ENCODE results near the gene CDC42EP5.
"Not testable (repeated sequence)": the region's sequence is repeated elsewhere in the genome, so short reads cannot be mapped to it uniquely, and the experiment has no call there.

The CDC42EP5 gene

DNA sequence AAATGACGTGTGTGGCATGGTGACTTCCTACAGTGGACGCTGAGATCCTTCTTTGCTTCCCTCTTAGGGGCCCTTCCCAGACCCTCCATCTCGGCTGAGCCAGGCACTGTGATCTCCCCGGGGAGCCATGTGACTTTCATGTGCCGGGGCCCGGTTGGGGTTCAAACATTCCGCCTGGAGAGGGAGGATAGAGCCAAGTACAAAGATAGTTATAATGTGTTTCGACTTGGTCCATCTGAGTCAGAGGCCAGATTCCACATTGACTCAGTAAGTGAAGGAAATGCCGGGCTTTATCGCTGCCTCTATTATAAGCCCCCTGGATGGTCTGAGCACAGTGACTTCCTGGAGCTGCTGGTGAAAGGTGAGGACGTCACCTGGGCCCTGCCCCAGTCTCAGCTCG, 34.7 kb upstream of the CDC42EP5 start:
- H3K4me2 ChIP-seq: peak overlapping the region; percentile 48 to 73 (median 58)
- peaks cover 0 to 13% (median 0%) of the 10 kb centered on the region in 11 experiments; a peak in 2 of 22 replicates for H3K27me3 ChIP-seq

DNA sequence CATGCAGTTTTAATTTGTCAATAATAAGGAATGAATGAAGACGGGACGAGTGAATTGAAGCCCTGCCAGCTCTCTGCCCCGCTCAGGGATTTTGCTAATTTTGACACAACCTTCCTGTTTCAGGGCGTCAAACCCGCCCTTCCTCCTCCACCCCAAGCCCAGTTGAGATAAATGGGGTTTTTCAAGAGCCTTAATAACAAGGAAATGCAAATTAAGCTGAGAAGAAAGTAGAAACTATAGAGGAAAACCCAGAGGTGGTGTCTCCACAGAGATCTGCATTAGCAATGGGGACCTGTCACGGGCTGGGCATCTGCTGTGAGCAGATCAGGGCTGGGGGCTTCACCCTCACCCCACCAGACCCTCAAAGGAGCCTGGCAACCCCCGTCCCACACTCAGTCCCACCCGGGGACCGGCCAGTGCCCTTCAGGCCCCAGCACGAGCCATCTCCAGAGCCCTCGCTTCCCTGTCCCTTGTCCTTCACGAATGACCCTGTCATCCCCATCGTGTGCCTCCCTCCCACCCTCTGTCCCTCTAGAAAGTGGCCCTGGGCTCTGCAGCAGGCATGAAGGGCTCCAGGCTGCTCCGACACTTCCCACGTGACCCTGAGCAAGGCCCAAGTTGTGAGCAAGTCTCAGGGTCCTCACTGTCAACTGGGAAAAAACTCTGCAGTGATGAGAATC, 34.1 kb upstream of the CDC42EP5 start:
- H4K20me1 ChIP-seq; H3K36me3 ChIP-seq; H3K4me3 ChIP-seq; H3K9ac ChIP-seq; H3K9me3 ChIP-seq (replicated peaks in 1 of 11): not testable (repeated sequence)
- H3K4me2 ChIP-seq: peak overlapping the region; percentile 48 to 73 (median 58)
- H3K27ac ChIP-seq: peak overlapping the region in 2 of 11 experiments; percentile 13 to 27; a peak in 1 of 22 replicates
- H3K27me3 ChIP-seq: peaks cover 0 to 16% (median 0%) of the 10 kb centered on the region in 11 experiments; a peak in 2 of 22 replicates
- peaks cover 26 to 46% (median 35%) of the 10 kb centered on the region in 10 experiments for H3K4me1 ChIP-seq

More for the DNA sequence above, 34.7 kb upstream of the CDC42EP5 start:
- peaks cover 26 to 40% (median 31%) of the 10 kb centered on the region in 10 experiments for H3K4me1 ChIP-seq
- TF ChIP-seq Cebpa-rat (IDR thresholded peaks at IDR 0.05): no peak
- no peaks in the 10 kb centered on the region; a peak in 1 of 22 replicates for H3K9me3 ChIP-seq (replicated peaks in 1 of 11)
- H3K9ac ChIP-seq: no peak overlapping the region
- no peak overlapping the region for H3K4me3 ChIP-seq
- H4K20me1 ChIP-seq: no peaks in the 10 kb centered on the region
- H3K36me3 ChIP-seq: no peaks in the 10 kb centered on the region
- peak overlapping the region in 1 of 11 experiments; percentile 27; a peak in 1 of 22 replicates for H3K27ac ChIP-seq

DNA sequence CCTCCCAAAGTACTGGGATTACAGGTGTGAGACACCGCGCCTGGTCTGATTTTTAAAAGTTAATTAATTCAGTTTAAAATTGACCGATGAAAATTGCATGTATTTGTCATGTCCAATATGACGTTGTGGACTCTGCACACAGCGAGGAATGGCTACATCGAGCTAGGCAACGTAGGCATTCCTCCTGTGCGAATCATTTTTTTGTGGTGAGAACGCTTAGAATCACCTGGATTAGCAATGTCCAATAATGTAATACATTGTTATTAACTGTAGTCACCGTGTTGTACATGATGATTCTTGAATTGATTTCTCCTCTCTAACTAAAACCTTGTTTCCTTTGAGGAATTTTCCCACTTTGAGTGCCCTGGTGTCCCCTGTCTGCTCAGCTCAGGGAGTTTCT, 33.0 kb upstream of the CDC42EP5 start:
- H4K20me1 ChIP-seq: no peaks in the 10 kb centered on the region
- no peaks in the 10 kb centered on the region for H3K36me3 ChIP-seq
- TF ChIP-seq Cebpa-rat (IDR thresholded peaks at IDR 0.05): no peak
- H3K27ac ChIP-seq: no peak overlapping the region
- H3K9me3 ChIP-seq (replicated peaks in 1 of 11): no peaks in the 10 kb centered on the region; a peak in 1 of 22 replicates
- H3K4me3 ChIP-seq: no peak overlapping the region
- H3K4me1 ChIP-seq: peaks cover 26 to 48% (median 35%) of the 10 kb centered on the region in 10 experiments
- H3K4me2 ChIP-seq: peak overlapping the region; percentile 36 to 68 (median 51)
- no peak overlapping the region for H3K9ac ChIP-seq
- H3K27me3 ChIP-seq: peaks cover 0 to 16% (median 0%) of the 10 kb centered on the region in 11 experiments; a peak in 2 of 22 replicates

DNA sequence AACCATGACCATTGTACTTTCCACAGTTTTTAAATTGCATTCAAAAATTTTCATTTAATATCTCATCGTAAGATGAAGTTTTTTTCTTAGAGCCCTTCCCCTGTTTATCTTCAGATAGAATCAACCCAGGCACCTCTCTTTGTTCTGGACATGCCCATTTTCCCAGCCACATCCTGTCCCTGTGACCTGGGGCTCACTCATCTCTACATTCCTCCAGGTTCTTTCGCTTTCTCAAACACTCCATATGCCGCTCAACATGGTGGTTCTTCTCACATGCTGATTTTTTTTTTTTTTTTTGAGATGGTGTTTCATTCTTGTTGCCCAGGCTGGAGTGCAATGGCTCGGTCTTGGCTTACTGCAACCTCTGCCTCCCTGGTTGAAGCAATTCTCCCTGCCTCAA, 32.4 kb upstream of the CDC42EP5 start:
- Histone ChIP-seq H3K4me2 (peak overlapping the region in 4 of 11 experiments; percentile 46 to 68 (median 49); a peak in 4 of 22 replicates), H3K27me3 (peaks cover 0 to 18% (median 0%) of the 10 kb centered on the region in 11 experiments; a peak in 2 of 22 replicates)

DNA sequence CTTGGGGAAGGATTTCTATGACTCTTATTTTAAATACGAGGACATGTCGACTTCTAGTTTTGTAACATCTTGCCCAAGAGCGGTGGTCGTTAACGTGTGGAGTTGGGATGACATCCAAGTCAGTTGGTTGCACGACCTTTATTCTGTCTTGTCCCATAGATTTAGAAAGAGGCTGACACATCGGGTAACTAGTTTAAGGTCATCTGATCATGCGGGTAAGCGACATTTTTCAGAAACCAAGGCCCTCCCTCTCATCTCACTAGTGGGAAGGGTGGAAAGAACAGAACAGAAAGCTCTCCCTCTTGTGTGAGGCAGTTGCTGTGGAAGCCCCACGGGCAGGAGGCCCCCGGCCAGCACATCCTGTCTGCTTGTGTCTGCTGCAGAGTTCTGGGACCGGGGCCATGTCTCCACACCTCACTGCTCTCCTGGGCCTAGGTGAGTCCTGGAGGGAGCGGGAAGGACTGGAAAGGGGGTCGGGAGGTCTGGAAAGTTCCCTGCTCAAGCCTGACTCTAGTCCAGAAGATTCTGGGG, 29.5 kb upstream of the CDC42EP5 start, which contains the start of gene LAIR2:
LAIR2 (plus strand) TSS at position 314 of the 531 bp plus-strand sequence; CDS start at position 402, 88 bp downstream.
- H3K4me3 ChIP-seq: peak within 1 kb of the TSS in 6 of 10 experiments; percentile 32 to 58 (median 46); a peak in 5 of 20 replicates
- peaks cover 0 to 32% (median 0%) of the 10 kb centered on the region in 11 experiments; a peak in 4 of 22 replicates for H3K27me3 ChIP-seq
- TF ChIP-seq Cebpa-rat (IDR thresholded peaks at IDR 0.05): no peak
- H3K9me3 ChIP-seq (replicated peaks in 1 of 11): no peaks in the 10 kb centered on the region; a peak in 1 of 22 replicates
- H3K4me1 ChIP-seq: peaks cover 15 to 58% (median 41%) of the 10 kb centered on the region in 10 experiments
- no peaks in the 10 kb centered on the region for H4K20me1 ChIP-seq
- H3K27ac ChIP-seq: peak within 1 kb of the TSS in 6 of 11 experiments; percentile 34 to 56 (median 46); a peak in 7 of 22 replicates
- H3K9ac ChIP-seq: peak within 1 kb of the TSS in 8 of 11 experiments; percentile 36 to 65 (median 57); a peak in 7 of 22 replicates
- H3K4me2 ChIP-seq: peak within 1 kb of the TSS in 10 of 11 experiments; percentile 19 to 73 (median 62); a peak in 18 of 22 replicates
- H3K36me3 ChIP-seq: no peaks in the 10 kb centered on the region

More for the DNA sequence above, 32.4 kb upstream of the CDC42EP5 start:
- H4K20me1 ChIP-seq; H3K27ac ChIP-seq; H3K9me3 ChIP-seq (replicated peaks in 1 of 11); H3K36me3 ChIP-seq; H3K4me3 ChIP-seq; H3K9ac ChIP-seq: not testable (repeated sequence)
- H3K4me1 ChIP-seq: peaks cover 26 to 48% (median 35%) of the 10 kb centered on the region in 10 experiments

DNA sequence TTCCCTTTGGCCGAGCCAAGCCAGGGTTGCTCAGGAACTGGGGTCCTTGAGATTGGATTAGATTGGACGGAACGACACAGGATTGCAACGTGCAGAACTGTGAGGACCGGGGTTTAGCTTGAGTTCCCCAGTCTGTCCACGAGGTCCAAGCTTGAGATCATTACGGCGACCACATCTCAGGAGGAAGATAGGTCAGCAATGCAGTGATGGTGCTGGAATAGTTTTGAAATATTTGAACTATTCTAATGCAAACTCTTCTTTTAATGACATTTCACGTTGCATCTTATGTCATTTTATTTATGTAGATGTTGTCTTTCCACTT, 25.3 kb upstream of the CDC42EP5 start:
- H3K4me2 ChIP-seq: peak overlapping the region; percentile 35 to 72 (median 66); a peak in 20 of 22 replicates
- H3K9ac ChIP-seq: peak overlapping the region; percentile 51 to 74 (median 72); a peak in 21 of 22 replicates
- H3K4me1 ChIP-seq: peaks cover 0 to 73% (median 52%) of the 10 kb centered on the region in 10 experiments; a peak in 17 of 20 replicates
- not testable (repeated sequence) for H4K20me1 ChIP-seq; H3K9me3 ChIP-seq (replicated peaks in 1 of 11); H3K36me3 ChIP-seq
- H3K27me3 ChIP-seq: peaks cover 0 to 61% (median 0%) of the 10 kb centered on the region in 11 experiments; a peak in 4 of 22 replicates
- H3K27ac ChIP-seq: peak overlapping the region in 10 of 11 experiments; percentile 51 to 76 (median 71); a peak in 21 of 22 replicates
- H3K4me3 ChIP-seq: peak overlapping the region; percentile 38 to 65 (median 54)

DNA sequence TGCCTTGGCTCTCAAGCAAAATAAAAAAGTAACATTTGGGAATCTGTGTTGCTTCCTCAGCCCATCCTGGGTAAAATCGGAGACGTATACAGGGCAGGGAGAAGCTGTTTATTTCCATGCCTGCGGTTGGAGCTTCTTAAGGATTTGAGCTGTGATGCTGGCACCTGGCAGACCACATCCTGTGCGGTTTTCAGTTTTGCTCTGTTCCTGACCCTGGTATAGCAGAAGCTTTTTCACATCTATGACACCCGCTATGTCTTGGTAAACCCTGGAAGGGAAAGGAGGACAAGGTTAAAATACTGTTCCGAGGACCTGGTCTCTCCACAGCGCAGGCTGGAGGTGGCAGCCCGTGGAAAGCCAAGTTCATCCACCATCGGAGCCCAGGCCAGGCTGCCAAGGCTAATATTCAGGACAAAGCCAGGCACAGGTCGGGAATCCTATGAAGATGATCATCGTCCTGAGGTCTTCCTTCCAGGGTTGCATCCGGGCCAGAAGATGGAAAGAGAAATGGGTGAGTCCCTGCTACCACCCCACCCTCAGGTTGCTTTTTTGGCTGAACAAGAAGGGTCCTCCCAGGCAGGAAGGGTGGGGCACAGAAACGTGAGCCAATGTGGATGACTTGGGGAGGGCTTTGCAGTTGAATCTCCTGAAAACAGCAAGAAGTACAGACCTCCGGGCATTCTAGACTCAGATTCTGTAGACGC, 24.8 kb upstream of the CDC42EP5 start:
- not testable (repeated sequence) for H3K36me3 ChIP-seq; H4K20me1 ChIP-seq; H3K9me3 ChIP-seq (replicated peaks in 1 of 11)
- Histone ChIP-seq H3K27ac (peak overlapping the region in 10 of 11 experiments; percentile 51 to 76 (median 71); a peak in 21 of 22 replicates), H3K4me3 (peak overlapping the region; percentile 38 to 65 (median 54)), H3K4me2 (peak overlapping the region; percentile 35 to 72 (median 66); a peak in 20 of 22 replicates), H3K27me3 (peaks cover 0 to 60% (median 0%) of the 10 kb centered on the region in 11 experiments; a peak in 4 of 22 replicates), H3K4me1 (peaks cover 0 to 68% (median 53%) of the 10 kb centered on the region in 10 experiments; a peak in 17 of 20 replicates), H3K9ac (peak overlapping the region; percentile 51 to 74 (median 72); a peak in 21 of 22 replicates)

DNA sequence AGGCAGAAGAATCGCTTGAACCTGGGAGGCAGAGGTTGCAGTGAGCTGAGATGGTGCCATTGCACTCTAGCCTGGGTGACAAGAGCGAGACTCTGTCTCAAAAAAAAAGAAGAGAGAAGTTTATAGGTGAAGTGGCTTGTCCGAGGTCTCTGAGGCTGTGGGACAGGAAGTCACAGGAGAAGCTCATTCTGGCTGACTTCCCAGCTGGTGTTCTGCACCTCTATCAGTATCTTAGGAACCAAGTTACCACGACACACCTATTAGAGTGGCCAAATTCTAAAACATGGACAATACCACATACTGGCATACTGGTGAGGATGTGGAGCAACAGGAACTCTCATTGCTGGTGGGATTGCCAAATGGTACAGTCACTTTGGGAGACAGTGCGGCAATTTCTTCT, 22.2 kb upstream of the CDC42EP5 start:
- H3K27ac ChIP-seq; H3K9me3 ChIP-seq (replicated peaks in 1 of 11); H3K36me3 ChIP-seq; H4K20me1 ChIP-seq; H3K4me3 ChIP-seq; H3K9ac ChIP-seq: not testable (repeated sequence)
- Histone ChIP-seq H3K4me1 (peaks cover 0 to 87% (median 72%) of the 10 kb centered on the region in 10 experiments; a peak in 17 of 20 replicates), H3K4me2 (peak overlapping the region in 7 of 11 experiments; percentile 12 to 49 (median 33); a peak in 12 of 22 replicates), H3K27me3 (peaks cover 0 to 62% (median 0%) of the 10 kb centered on the region in 11 experiments; a peak in 5 of 22 replicates)

Data from BLaER1 treated with 17β-estradiol and CSF1 and Interleukin-3, amounts not matched to agents 10 nM and 100 nM (cell line).